Esophagus muscularis mucosa (tissue), 4 donors: ENCODE results near the gene CHD1L. TPM values are rescaled to one million over a fixed set of nuclear protein-coding genes. Genes with fewer than 3 reads are reported as not detected.
A peak's percentile ranks its signal among the peaks of the same experiment; 100 is the strongest.
"Not testable (repeated sequence)": the region's sequence is repeated elsewhere in the genome, so short reads cannot be mapped to it uniquely, and the experiment has no call there.

Experiments
- DNase-seq: peaks from one replicate; pipeline ENCODE4 v3.0.0-alpha.2; 2017; ENCODE audit errors: extremely low spot score
- H3K27ac ChIP-seq, 4 donors: fragments of 200-600 bp; sonication (generic); replicated peaks in 1 of 4; 1 replicate in 3 of 4; 2 replicates in 1 of 4; pipeline ENCODE4 v1.5.1; 2016 to 2019; ENCODE audit warnings: mild to moderate bottlenecking in 1 of 4
- H3K27me3 ChIP-seq, 4 donors: fragments of 200-600 bp; sonication (generic); one replicate each; pipeline versions ENCODE4 v1.5.1 to v1.6.0; 2016 to 2019
- H3K36me3 ChIP-seq, 4 donors: fragments of 200-600 bp; sonication (generic); one replicate each; pipeline ENCODE4 v1.5.1; 2016 to 2019
- H3K4me1 ChIP-seq, 4 donors: fragments of 200-600 bp; sonication (generic); one replicate each; pipeline ENCODE4 v1.5.1; 2016 to 2019
- H3K4me3 ChIP-seq, 4 donors: fragments of 200-600 bp; sonication (generic); 1 replicate in 2 of 4; 2 replicates in 2 of 4; pipeline ENCODE4 v1.5.1; 2016 to 2019; ENCODE audit warnings: mild to moderate bottlenecking in 4 of 4, moderate library complexity in 1 of 4
- H3K9me3 ChIP-seq, 4 donors: fragments of 200-600 bp; sonication (generic); 1 replicate in 3 of 4; 2 replicates in 1 of 4; pipeline ENCODE4 v1.5.1; 2016 to 2019
- EP300 ChIP-seq: sonication (generic); formaldehyde crosslinking; IDR thresholded peaks from one replicate; pipeline ENCODE4 v1.6.1; 2017; ENCODE audit warnings: antibody characterized with exemption
- POLR2A ChIP-seq: fragments of 450-650 bp; IDR thresholded peaks from one replicate; pipeline ENCODE4 v1.6.1; 2017; ENCODE audit warnings: antibody characterized with exemption, moderate library complexity, mild to moderate bottlenecking, low read depth
- POLR2AphosphoS5 ChIP-seq, 2 donors: sonication (generic); formaldehyde crosslinking; IDR thresholded peaks; one replicate each; pipeline ENCODE4 v1.6.1; 2017; ENCODE audit warnings: antibody characterized with exemption in 2 of 2
- WGBS: methylation state at CpG from one replicate; pipeline ENCODE4 v1.1.5; 2018; 5-methylcytosine and 5-hydroxymethylcytosine counted together
- intact Hi-C: fragments of 100-400 bp; cut with DNase I; formaldehyde crosslinking; loops from one replicate; pipeline ENCODE4 v1.15.1; 2023
- total RNA-seq, 4 donors: library from RNA; depleted of rRNA; stranded (reverse); fragments of >200 nt; gene quantifications; one replicate each; pipeline versions ENCODE4 v1.1.0 to v1.2.1, GENCODE V29; 2016
- TF ChIP-seq, protein P1 (sequence below), 3 experiments: fragments of 200-600 bp in 2 of 3; fragments of 450-650 bp in 1 of 3; sonication (generic) in 2 of 3; IDR thresholded peaks; one replicate each; pipeline ENCODE4 v1.5.1; 2017 to 2019; ENCODE audit warnings: antibody characterized with exemption in 3 of 3, mild to moderate bottlenecking in 2 of 3, moderate library complexity in 1 of 3

The CHD1L gene
- total RNA-seq, 4 donors from 2014 or later = 13.9 to 18.8 (median 18.2) TPM

DNA sequence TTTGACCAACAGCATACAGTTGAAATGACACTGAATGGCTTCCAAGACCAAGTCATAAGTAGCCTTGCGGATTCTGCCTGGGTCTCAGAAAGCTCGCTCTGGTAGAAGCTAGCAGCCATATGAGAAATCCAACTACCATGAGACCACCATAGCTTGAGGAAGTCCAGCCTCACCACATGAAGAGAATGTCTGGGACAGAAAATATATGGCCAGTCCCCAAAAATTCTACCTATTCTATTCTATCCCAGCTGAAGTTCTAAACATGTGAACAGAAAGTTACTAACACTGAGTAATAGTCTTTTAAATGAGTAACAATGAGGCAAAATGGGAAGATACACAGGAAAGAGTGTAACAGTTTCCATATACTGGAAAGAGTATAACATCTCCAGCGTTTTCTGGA lies 26.4 kb upstream of the CHD1L start:
- Histone ChIP-seq H3K9me3 (no peaks in the 10 kb centered on the region), H3K4me1 (peaks cover 0 to 8% (median 3%) of the 10 kb centered on the region in 4 donors), H3K27ac (no peak overlapping the region), H3K27me3 (no peaks in the 10 kb centered on the region), H3K4me3 (no peak overlapping the region), H3K36me3 (peaks cover 0 to 9% (median 0%) of the 10 kb centered on the region in 4 donors)
- WGBS = 93% methylated on average over 3 of the region's 3 CpGs
- intact Hi-C loops = no loop called here
- no peak for TF ChIP-seq POLR2AphosphoS5 (IDR thresholded peaks at IDR 0.05)
- no peak for TF ChIP-seq POLR2A
- TF ChIP-seq EP300 = no peak
- TF ChIP-seq, protein P1, sequence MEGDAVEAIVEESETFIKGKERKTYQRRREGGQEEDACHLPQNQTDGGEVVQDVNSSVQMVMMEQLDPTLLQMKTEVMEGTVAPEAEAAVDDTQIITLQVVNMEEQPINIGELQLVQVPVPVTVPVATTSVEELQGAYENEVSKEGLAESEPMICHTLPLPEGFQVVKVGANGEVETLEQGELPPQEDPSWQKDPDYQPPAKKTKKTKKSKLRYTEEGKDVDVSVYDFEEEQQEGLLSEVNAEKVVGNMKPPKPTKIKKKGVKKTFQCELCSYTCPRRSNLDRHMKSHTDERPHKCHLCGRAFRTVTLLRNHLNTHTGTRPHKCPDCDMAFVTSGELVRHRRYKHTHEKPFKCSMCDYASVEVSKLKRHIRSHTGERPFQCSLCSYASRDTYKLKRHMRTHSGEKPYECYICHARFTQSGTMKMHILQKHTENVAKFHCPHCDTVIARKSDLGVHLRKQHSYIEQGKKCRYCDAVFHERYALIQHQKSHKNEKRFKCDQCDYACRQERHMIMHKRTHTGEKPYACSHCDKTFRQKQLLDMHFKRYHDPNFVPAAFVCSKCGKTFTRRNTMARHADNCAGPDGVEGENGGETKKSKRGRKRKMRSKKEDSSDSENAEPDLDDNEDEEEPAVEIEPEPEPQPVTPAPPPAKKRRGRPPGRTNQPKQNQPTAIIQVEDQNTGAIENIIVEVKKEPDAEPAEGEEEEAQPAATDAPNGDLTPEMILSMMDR (IDR thresholded peaks at IDR 0.05) = no peak
- DNase-seq = no peak

DNA sequence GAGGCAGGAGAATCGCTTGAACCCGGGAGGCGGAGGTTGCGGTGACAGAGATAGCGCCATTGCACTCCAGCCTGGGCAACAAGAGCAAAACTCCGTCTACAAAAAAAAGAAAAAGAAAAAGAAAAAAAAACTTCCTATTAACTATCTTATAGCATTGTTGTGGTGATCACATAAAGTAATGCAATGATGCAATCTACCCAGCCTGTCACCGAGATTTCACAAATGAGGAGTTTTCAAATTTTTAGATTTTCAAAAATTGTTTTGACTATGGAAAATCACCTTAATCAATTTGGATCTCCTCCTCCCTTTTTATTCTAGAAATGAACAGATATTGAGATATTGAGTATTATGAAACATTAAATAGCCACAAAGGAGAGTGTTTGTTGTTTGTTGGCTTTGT lies 25.3 kb upstream of the CHD1L start:
- Histone ChIP-seq H3K9me3 (no peaks in the 10 kb centered on the region), H3K4me1 (peaks cover 0 to 8% (median 3%) of the 10 kb centered on the region in 4 donors), H3K36me3 (peaks cover 0 to 2% (median 0%) of the 10 kb centered on the region in 4 donors), H3K27ac (no peak overlapping the region), H3K27me3 (no peaks in the 10 kb centered on the region), H3K4me3 (no peak overlapping the region)
- 91% methylated on average over 7 of the region's 7 CpGs for WGBS
- no peak for DNase-seq
- TF ChIP-seq EP300 (no peak), POLR2AphosphoS5 (IDR thresholded peaks at IDR 0.05) (no peak), POLR2A (no peak)
- TF ChIP-seq, protein P1 (IDR thresholded peaks at IDR 0.05) = no peak
- intact Hi-C loops = no loop called here

DNA sequence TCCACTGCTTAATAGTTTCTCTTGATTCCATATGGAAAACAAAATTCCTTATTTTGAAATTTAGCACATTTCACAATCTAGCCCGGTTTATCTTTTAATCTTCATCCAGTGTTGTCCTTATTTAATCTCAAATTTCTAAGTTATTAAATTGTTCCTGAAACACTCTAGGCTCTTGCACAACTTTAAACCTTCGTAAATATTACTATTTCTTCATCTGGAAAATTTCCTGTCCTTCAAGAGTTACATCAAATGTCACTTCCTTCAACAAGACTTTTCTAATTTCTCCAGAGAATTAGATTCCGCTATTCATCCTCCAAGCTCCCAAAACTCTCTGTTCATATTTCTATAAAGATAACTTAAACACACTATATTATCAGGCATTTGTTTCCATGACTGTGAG lies 23.9 kb upstream of the CHD1L start:
- intact Hi-C loops = no loop called here
- TF ChIP-seq POLR2A = no peak
- TF ChIP-seq, protein P1 (IDR thresholded peaks at IDR 0.05) = no peak
- TF ChIP-seq EP300 = no peak
- TF ChIP-seq POLR2AphosphoS5 (IDR thresholded peaks at IDR 0.05) = no peak
- Histone ChIP-seq H3K36me3 (no peaks in the 10 kb centered on the region), H3K27me3 (no peaks in the 10 kb centered on the region), H3K27ac (no peak overlapping the region), H3K9me3 (no peaks in the 10 kb centered on the region), H3K4me1 (peaks cover 0 to 8% (median 3%) of the 10 kb centered on the region in 4 donors), H3K4me3 (no peak overlapping the region)
- no peak for DNase-seq
- 57% methylated on average over 3 of the region's 3 CpGs for whole genome bisulfite sequencing

DNA sequence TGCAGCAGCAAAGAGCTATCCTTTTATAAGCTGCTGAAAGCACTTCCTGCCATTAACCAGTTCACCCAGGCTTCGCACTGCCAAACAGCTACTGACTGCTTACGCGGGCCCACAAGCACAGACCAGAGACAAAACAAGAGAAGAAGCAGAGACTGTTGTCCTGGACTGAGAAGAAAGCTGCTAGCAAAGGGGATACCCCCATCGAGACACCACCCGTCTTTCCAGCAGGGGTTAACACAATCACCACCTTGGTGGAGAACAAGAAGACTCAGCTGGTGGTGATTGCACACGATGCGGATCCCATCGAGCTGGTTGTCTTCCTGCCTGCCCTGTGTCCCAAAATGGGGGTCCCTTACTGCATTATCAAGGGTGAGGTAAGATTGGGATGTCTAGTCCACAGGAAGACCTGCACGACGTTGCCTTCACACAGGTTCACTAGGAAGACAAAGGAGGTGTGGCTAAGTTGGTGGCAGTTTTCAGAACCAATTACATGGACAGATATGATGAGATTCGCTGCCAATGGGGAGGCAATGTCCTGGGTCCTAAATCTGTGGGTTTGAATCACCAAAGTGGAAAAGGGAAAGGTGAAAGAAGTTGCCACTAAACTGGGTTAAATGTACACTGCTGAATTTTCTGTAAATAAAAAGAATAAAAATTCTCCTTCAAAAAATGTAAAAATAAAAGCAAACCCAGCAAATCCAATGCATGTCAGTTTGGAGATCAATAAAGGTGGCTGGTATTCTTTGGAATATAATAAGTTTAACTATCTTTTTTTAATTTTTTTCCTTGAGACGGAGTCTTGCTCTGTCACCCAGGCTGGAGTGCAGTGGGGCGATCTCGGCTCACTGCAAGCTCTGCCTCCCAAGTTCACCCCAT lies 18.5 kb upstream of the CHD1L start:
- Histone ChIP-seq H3K27ac (no peak overlapping the region), H3K36me3 (no peaks in the 10 kb centered on the region), H3K4me3 (no peak overlapping the region), H3K27me3 (no peaks in the 10 kb centered on the region), H3K9me3 (no peaks in the 10 kb centered on the region), H3K4me1 (peaks cover 4 to 14% (median 12%) of the 10 kb centered on the region in 4 donors)
- no peak for TF ChIP-seq POLR2AphosphoS5 (IDR thresholded peaks at IDR 0.05)
- no peak for TF ChIP-seq POLR2A
- no peak for TF ChIP-seq EP300
- 88% methylated on average over 14 of the region's 14 CpGs for whole genome bisulfite sequencing
- intact Hi-C loops = loop anchor here (5.0 kb wide), 1 partner anchor 47 kb away; no protein-coding TSS in a partner anchor
- no peak for DNase-seq

DNA sequence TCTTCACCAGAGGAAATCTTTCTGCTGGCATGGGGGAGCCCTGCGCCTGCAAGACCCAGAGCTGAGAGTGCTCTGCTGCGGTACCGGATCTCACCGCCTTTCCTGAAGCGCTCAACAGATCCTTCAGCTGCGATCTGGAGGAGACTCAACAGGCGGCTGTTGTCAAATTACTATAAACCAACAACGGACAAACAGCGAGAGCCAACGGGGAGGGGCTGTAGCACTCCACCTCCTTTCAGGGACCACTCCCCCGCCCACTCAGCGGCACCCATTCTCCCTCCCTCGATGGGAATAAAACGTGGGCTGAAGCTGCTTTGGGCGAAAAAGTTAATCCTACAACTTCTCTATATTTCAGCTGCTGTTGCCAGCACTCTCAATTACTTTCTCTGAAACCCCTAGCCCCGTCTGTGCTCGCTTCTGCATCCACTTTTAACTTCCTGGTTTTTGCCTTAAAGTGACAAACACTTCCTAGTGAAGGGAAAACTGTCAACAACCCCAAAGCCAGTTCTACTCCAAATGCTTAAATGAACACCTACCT lies 17.2 kb upstream of the CHD1L start, which contains the start of gene FMO5:
Gene FMO5, minus strand, starts transcription at position 147 of the 538 bp plus-strand sequence. CDS start 310 bp downstream, outside the sequence.
- peak within 1 kb of the TSS; percentile 59 to 74 (median 66) for H3K4me3 ChIP-seq
- WGBS = 0% methylated on average over 17 of the region's 17 CpGs
- peak within 1 kb of the TSS; percentile 59 to 80 (median 76) for H3K27ac ChIP-seq
- no peaks in the 10 kb centered on the region for H3K36me3 ChIP-seq
- TF ChIP-seq, protein P1 (IDR thresholded peaks at IDR 0.05) = peak; percentile 19 to 53 (median 27)
- TF ChIP-seq POLR2A (no peak), POLR2AphosphoS5 (IDR thresholded peaks at IDR 0.05) (peak; percentile 35 to 44)
- DNase-seq = peak; percentile 93
- H3K4me1 ChIP-seq = peaks cover 4 to 14% (median 12%) of the 10 kb centered on the region in 4 donors
- H3K9me3 ChIP-seq = no peaks in the 10 kb centered on the region
- intact Hi-C loops = no loop called here
- no peaks in the 10 kb centered on the region for H3K27me3 ChIP-seq

DNA sequence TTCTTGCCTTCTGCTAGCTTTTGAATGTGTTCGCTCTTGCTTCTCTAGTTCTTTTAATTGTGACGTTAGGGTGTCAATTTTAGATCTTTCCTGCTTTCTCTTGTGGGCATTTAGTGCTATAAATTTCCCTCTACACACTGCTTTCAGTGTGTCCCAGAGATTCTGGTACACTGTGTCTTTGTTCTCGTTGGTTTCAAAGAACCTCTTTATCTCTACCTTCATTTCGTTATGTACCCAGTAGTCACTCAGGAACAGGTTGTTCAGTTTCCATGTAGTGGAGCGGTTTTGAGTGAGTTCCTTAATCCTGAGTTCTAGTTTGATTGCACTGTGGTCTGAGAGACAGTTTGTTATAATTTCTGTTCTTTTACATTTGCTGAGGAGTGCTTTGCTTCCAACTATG lies 11.5 kb upstream of the CHD1L start:
- intact Hi-C loops, H3K27ac ChIP-seq, H3K4me1 ChIP-seq, H3K36me3 ChIP-seq, DNase-seq, H3K27me3 ChIP-seq, H3K9me3 ChIP-seq, H3K4me3 ChIP-seq: not testable (repeated sequence)
- 91% methylated on average over 5 of the region's 5 CpGs for WGBS

DNA sequence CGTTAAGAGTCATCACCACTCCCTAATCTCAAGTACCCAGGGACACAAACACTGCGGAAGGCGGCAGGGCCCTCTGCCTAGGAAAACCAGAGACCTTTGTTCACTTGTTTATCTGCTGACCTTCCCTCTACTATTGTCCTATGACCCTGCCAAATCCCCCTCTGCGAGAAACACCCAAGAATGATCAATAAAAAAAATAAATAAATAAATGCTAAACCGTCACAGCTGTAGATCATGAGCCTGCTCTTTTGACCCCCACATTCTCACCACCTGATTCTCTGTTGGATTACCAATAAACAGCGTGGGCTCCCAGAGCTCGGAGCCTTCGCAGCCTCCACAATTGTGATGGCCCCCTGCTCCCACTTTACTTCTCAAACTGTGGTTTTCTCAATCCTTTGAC lies 8.6 kb upstream of the CHD1L start:
- peak; percentile 31 for DNase-seq
- H3K9me3 ChIP-seq, H3K4me3 ChIP-seq, H3K27me3 ChIP-seq, H3K4me1 ChIP-seq, H3K36me3 ChIP-seq, H3K27ac ChIP-seq, intact Hi-C loops: not testable (repeated sequence)
- 91% methylated on average over 8 of the region's 8 CpGs for WGBS
